WTC11 (cell line): ENCODE measurements around the gene BIRC3. TPM values are rescaled to one million over a fixed set of nuclear protein-coding genes. Genes with fewer than 3 reads are reported as not detected.

ENCODE experiments used
- ATAC-seq: fragments of 200-7000 bp; cut with Tn5 transposase; 2 replicates; pipeline ENCODE4 v1.10.0; 2021; ENCODE audit warnings: mild to moderate bottlenecking, moderate library complexity
- CTCF ChIA-PET: fragments of 300-600 bp; sonication (Branson Sonifier 250); formaldehyde crosslinking; loops from one replicate; lab custom pipeline; 2021; ENCODE audit warnings: antibody characterized with exemption; lab: Charles Lee
- POLR2A ChIA-PET: fragments of 350-600 bp; sonication (Branson Sonifier 250); formaldehyde crosslinking; loops from one replicate; lab custom pipeline; 2021; ENCODE audit warnings: antibody characterized with exemption; lab: Charles Lee
- DNase-seq: peaks from one replicate; pipeline ENCODE4 v3.0.0; 2021; ENCODE audit warnings: low spot score
- H3K27ac Mint-ChIP-seq: 2 replicates; pipeline ENCODE4 v1.8.0; 2021; ENCODE audit warnings: mixed read lengths
- H3K27me3 Mint-ChIP-seq: 2 replicates; pipeline ENCODE4 v1.8.0; 2021; ENCODE audit warnings: low read depth, mild to moderate bottlenecking, moderate library complexity, mixed read lengths
- H3K36me3 Mint-ChIP-seq: 2 replicates; pipeline ENCODE4 v1.8.0; 2021; ENCODE audit warnings: mixed read lengths
- H3K4me1 Mint-ChIP-seq: 2 replicates; pipeline ENCODE4 v1.8.0; 2022; ENCODE audit warnings: mixed read lengths
- H3K4me3 Mint-ChIP-seq: 2 replicates; pipeline ENCODE4 v1.8.0; 2021; ENCODE audit warnings: mild to moderate bottlenecking, moderate library complexity, mixed read lengths
- H3K9me3 Mint-ChIP-seq: 2 replicates; pipeline ENCODE4 v1.8.0; 2021; ENCODE audit warnings: mixed read lengths
- ESRRA ChIP-seq: sonication (generic); formaldehyde crosslinking; IDR thresholded peaks from 2 replicates; pipeline ENCODE4 v1.8.1; 2022; ENCODE audit warnings: mild to moderate bottlenecking, missing genetic modification reagents, borderline replicate concordance
- KAT7 ChIP-seq: sonication (generic); formaldehyde crosslinking; IDR thresholded peaks from 2 replicates; pipeline ENCODE4 v1.8.1; 2023; ENCODE audit warnings: missing genetic modification reagents, mild to moderate bottlenecking, borderline replicate concordance
- NFE2L1 ChIP-seq: sonication (generic); formaldehyde crosslinking; IDR thresholded peaks from 2 replicates; pipeline ENCODE4 v1.8.1; 2023; ENCODE audit warnings: missing genetic modification reagents
- NR3C1 ChIP-seq: sonication (generic); formaldehyde crosslinking; conservative IDR thresholded peaks from 2 replicates; pipeline ENCODE4 v1.8.1; 2023; ENCODE audit warnings: low read depth, mild to moderate bottlenecking, missing genetic modification reagents
- PRRX2 ChIP-seq: fragments of 250-450 bp; sonication (Bioruptor Pico); IDR thresholded peaks from 2 replicates; pipeline ENCODE4 v1.8.0; 2021; ENCODE audit warnings: mild to moderate bottlenecking
- SP1 ChIP-seq: sonication (generic); formaldehyde crosslinking; conservative IDR thresholded peaks from 2 replicates; pipeline ENCODE4 v1.8.1; 2022; ENCODE audit warnings: missing genetic modification reagents
- TCF7 ChIP-seq: sonication (generic); formaldehyde crosslinking; IDR thresholded peaks from 2 replicates; pipeline ENCODE4 v1.8.0; 2022; ENCODE audit warnings: mild to moderate bottlenecking, low read depth, missing genetic modification reagents, moderate library complexity
- ZBTB21 ChIP-seq: sonication (generic); formaldehyde crosslinking; IDR thresholded peaks from 2 replicates; pipeline ENCODE4 v1.8.1; 2023; ENCODE audit warnings: mild to moderate bottlenecking, missing genetic modification reagents, borderline replicate concordance
- ZNF232 ChIP-seq: sonication (generic); formaldehyde crosslinking; IDR thresholded peaks from 2 replicates; pipeline ENCODE4 v1.8.0; 2022; ENCODE audit warnings: mild to moderate bottlenecking, missing genetic modification reagents
- ZNF423 ChIP-seq: fragments of 250-450 bp; sonication (Bioruptor Pico); IDR thresholded peaks from 2 replicates; pipeline ENCODE4 v2.1.2; 2022; ENCODE audit warnings: mild to moderate bottlenecking, moderate library complexity
- total RNA-seq: library from RNA; stranded (reverse); gene quantifications from 3 replicates; pipeline ENCODE4 v1.2.3, GENCODE V29; 2021
- TF ChIP-seq, protein P1 (sequence below): sonication (generic); formaldehyde crosslinking; IDR thresholded peaks from 2 replicates; pipeline ENCODE4 v1.8.1; 2023; ENCODE audit warnings: mild to moderate bottlenecking, missing genetic modification reagents
- TF ChIP-seq, protein P2 (sequence below): sonication (generic); formaldehyde crosslinking; IDR thresholded peaks from 2 replicates; pipeline ENCODE4 v1.8.1; 2022; ENCODE audit warnings: low read depth, mild to moderate bottlenecking, moderate library complexity, missing genetic modification reagents, borderline replicate concordance
- TF ChIP-seq, protein P3 (sequence below): sonication (generic); formaldehyde crosslinking; IDR thresholded peaks from 2 replicates; pipeline ENCODE4 v1.8.0; 2022; ENCODE audit warnings: mild to moderate bottlenecking, missing genetic modification reagents
- TF ChIP-seq, protein P4 (sequence below): sonication (generic); formaldehyde crosslinking; IDR thresholded peaks from 2 replicates; pipeline ENCODE4 v1.8.0; 2022; ENCODE audit warnings: mild to moderate bottlenecking, missing genetic modification reagents
- TF ChIP-seq, protein P5 (sequence below): fragments of 250-450 bp; sonication (Bioruptor Pico); IDR thresholded peaks from 2 replicates; pipeline ENCODE4 v1.9.0; 2021; ENCODE audit warnings: mild to moderate bottlenecking
- TF ChIP-seq, protein P6 (sequence below): sonication (generic); formaldehyde crosslinking; IDR thresholded peaks from 2 replicates; pipeline ENCODE4 v1.8.1; 2022; ENCODE audit warnings: missing genetic modification reagents, borderline replicate concordance
- TF ChIP-seq, protein P7 (sequence below): fragments of 250-450 bp; sonication (Bioruptor Pico); IDR thresholded peaks from 2 replicates; pipeline ENCODE4 v1.9.0; 2021; ENCODE audit warnings: mild to moderate bottlenecking
- TF ChIP-seq, protein P8 (sequence below): fragments of 250-450 bp; sonication (Bioruptor Pico); IDR thresholded peaks from 2 replicates; pipeline ENCODE4 v2.1.2; 2022; ENCODE audit warnings: mild to moderate bottlenecking, moderate library complexity
- TF ChIP-seq, protein P9 (sequence below): sonication (generic); formaldehyde crosslinking; conservative IDR thresholded peaks from 2 replicates; pipeline ENCODE4 v1.8.1; 2022; ENCODE audit warnings: mild to moderate bottlenecking, missing genetic modification reagents

Gene BIRC3
- total RNA-seq, 1 experiment from 2014 or later = 0.33 TPM

DNA sequence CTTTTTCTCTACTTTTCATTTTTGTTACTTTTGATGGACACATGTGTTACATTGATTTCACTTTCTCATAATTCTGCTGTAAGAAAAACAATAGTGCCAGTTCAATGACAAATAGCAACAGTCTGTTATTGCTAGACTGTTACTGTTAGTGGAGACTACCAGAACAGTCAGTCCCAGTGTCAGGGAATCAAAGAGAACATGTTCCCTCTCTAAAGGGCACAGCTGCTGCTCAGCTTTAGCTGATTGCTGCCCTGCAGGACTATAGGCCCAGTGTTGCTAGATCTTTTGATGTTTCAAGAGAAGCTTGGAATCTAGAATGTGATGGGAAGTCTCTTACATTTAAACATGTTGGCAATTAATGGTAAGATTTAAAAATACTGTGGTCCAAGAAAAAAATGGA lies 3.4 kb downstream of the BIRC3 start:
- H3K4me1 Mint-ChIP-seq = peaks cover 7% of the 10 kb centered on the region; the same call in 1 of the 2 replicates
- peaks cover 18% of the 10 kb centered on the region for H3K27me3 Mint-ChIP-seq
- no peak for TF ChIP-seq NFE2L1
- TF ChIP-seq ZBTB21 (CRISPR knock-in tag) = no peak
- no peak for TF ChIP-seq NR3C1
- TF ChIP-seq, protein P1, sequence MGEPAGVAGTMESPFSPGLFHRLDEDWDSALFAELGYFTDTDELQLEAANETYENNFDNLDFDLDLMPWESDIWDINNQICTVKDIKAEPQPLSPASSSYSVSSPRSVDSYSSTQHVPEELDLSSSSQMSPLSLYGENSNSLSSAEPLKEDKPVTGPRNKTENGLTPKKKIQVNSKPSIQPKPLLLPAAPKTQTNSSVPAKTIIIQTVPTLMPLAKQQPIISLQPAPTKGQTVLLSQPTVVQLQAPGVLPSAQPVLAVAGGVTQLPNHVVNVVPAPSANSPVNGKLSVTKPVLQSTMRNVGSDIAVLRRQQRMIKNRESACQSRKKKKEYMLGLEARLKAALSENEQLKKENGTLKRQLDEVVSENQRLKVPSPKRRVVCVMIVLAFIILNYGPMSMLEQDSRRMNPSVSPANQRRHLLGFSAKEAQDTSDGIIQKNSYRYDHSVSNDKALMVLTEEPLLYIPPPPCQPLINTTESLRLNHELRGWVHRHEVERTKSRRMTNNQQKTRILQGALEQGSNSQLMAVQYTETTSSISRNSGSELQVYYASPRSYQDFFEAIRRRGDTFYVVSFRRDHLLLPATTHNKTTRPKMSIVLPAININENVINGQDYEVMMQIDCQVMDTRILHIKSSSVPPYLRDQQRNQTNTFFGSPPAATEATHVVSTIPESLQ (CRISPR knock-in tag) = no peak
- TF ChIP-seq, protein P2, sequence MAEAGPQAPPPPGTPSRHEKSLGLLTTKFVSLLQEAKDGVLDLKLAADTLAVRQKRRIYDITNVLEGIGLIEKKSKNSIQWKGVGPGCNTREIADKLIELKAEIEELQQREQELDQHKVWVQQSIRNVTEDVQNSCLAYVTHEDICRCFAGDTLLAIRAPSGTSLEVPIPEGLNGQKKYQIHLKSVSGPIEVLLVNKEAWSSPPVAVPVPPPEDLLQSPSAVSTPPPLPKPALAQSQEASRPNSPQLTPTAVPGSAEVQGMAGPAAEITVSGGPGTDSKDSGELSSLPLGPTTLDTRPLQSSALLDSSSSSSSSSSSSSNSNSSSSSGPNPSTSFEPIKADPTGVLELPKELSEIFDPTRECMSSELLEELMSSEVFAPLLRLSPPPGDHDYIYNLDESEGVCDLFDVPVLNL (CRISPR knock-in tag) = no peak
- TF ChIP-seq, protein P3, sequence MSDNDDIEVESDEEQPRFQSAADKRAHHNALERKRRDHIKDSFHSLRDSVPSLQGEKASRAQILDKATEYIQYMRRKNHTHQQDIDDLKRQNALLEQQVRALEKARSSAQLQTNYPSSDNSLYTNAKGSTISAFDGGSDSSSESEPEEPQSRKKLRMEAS (CRISPR knock-in tag) = no peak
- TF ChIP-seq, protein P4, sequence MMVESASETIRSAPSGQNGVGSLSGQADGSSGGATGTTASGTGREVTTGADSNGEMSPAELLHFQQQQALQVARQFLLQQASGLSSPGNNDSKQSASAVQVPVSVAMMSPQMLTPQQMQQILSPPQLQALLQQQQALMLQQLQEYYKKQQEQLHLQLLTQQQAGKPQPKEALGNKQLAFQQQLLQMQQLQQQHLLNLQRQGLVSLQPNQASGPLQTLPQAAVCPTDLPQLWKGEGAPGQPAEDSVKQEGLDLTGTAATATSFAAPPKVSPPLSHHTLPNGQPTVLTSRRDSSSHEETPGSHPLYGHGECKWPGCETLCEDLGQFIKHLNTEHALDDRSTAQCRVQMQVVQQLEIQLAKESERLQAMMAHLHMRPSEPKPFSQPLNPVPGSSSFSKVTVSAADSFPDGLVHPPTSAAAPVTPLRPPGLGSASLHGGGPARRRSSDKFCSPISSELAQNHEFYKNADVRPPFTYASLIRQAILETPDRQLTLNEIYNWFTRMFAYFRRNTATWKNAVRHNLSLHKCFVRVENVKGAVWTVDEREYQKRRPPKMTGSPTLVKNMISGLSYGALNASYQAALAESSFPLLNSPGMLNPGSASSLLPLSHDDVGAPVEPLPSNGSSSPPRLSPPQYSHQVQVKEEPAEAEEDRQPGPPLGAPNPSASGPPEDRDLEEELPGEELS (CRISPR knock-in tag) = no peak
- TF ChIP-seq SP1 (CRISPR knock-in tag) = no peak
- TF ChIP-seq ZNF232 = no peak
- no peak for TF ChIP-seq TCF7 (CRISPR knock-in tag)
- TF ChIP-seq, protein P5, sequence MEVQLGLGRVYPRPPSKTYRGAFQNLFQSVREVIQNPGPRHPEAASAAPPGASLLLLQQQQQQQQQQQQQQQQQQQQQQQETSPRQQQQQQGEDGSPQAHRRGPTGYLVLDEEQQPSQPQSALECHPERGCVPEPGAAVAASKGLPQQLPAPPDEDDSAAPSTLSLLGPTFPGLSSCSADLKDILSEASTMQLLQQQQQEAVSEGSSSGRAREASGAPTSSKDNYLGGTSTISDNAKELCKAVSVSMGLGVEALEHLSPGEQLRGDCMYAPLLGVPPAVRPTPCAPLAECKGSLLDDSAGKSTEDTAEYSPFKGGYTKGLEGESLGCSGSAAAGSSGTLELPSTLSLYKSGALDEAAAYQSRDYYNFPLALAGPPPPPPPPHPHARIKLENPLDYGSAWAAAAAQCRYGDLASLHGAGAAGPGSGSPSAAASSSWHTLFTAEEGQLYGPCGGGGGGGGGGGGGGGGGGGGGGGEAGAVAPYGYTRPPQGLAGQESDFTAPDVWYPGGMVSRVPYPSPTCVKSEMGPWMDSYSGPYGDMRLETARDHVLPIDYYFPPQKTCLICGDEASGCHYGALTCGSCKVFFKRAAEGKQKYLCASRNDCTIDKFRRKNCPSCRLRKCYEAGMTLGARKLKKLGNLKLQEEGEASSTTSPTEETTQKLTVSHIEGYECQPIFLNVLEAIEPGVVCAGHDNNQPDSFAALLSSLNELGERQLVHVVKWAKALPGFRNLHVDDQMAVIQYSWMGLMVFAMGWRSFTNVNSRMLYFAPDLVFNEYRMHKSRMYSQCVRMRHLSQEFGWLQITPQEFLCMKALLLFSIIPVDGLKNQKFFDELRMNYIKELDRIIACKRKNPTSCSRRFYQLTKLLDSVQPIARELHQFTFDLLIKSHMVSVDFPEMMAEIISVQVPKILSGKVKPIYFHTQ (CRISPR knock-in tag) = no peak
- TF ChIP-seq, protein P6, sequence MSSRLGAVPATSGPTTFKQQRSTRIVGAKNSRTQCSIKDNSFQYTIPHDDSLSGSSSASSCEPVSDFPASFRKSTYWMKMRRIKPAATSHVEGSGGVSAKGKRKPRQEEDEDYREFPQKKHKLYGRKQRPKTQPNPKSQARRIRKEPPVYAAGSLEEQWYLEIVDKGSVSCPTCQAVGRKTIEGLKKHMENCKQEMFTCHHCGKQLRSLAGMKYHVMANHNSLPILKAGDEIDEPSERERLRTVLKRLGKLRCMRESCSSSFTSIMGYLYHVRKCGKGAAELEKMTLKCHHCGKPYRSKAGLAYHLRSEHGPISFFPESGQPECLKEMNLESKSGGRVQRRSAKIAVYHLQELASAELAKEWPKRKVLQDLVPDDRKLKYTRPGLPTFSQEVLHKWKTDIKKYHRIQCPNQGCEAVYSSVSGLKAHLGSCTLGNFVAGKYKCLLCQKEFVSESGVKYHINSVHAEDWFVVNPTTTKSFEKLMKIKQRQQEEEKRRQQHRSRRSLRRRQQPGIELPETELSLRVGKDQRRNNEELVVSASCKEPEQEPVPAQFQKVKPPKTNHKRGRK = no peak
- TF ChIP-seq, protein P7, sequence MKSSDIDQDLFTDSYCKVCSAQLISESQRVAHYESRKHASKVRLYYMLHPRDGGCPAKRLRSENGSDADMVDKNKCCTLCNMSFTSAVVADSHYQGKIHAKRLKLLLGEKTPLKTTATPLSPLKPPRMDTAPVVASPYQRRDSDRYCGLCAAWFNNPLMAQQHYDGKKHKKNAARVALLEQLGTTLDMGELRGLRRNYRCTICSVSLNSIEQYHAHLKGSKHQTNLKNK (CRISPR knock-in tag) = no peak
- TF ChIP-seq, protein P8, sequence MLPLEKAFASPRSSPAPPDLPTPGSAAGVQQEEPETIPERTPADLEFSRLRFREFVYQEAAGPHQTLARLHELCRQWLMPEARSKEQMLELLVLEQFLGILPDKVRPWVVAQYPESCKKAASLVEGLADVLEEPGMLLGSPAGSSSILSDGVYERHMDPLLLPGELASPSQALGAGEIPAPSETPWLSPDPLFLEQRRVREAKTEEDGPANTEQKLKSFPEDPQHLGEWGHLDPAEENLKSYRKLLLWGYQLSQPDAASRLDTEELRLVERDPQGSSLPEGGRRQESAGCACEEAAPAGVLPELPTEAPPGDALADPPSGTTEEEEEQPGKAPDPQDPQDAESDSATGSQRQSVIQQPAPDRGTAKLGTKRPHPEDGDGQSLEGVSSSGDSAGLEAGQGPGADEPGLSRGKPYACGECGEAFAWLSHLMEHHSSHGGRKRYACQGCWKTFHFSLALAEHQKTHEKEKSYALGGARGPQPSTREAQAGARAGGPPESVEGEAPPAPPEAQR = no peak
- no peak for TF ChIP-seq ESRRA (CRISPR knock-in tag)
- no peak for TF ChIP-seq ZNF423
- no peak for TF ChIP-seq PRRX2 (CRISPR knock-in tag)
- no peak for TF ChIP-seq KAT7 (CRISPR knock-in tag)
- TF ChIP-seq, protein P9, sequence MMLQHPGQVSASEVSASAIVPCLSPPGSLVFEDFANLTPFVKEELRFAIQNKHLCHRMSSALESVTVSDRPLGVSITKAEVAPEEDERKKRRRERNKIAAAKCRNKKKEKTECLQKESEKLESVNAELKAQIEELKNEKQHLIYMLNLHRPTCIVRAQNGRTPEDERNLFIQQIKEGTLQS (CRISPR knock-in tag) = no peak
- ChIA-PET CTCF (interaction anchor here (0.9 kb wide), 1 partner anchor 26 kb away, joined by 3 read pairs; no protein-coding TSS in a partner anchor), POLR2A (no interaction called here)
- ATAC-seq (no peak), DNase-seq (no peak)
- no peaks in the 10 kb centered on the region for H3K9me3 Mint-ChIP-seq
- H3K36me3 Mint-ChIP-seq = no peaks in the 10 kb centered on the region
- H3K27ac Mint-ChIP-seq = no peak overlapping the region; the same call in 1 of the 2 replicates
- H3K4me3 Mint-ChIP-seq = no peak overlapping the region
